GM23338 (cell line): ENCODE measurements around the gene SDF2L1. TPM values are rescaled to one million over a fixed set of nuclear protein-coding genes. Genes with fewer than 3 reads are reported as not detected.
A peak's percentile ranks its signal among the peaks of the same experiment; 100 is the strongest.

ENCODE experiments used
- ATAC-seq: fragments of 200-7000 bp; cut with Tn5 transposase; 3 replicates; pipeline ENCODE4 v1.9.1; 2020
- DNase-seq: peaks from one replicate; pipeline ENCODE4 v3.0.0-alpha.2; 2015; ENCODE audit warnings: low spot score
- H2AFZ ChIP-seq: fragments of 200-600 bp; sonication (generic); 2 replicates; pipeline ENCODE4 v1.8.0; 2016; ENCODE audit warnings: antibody characterized with exemption, mild to moderate bottlenecking, moderate library complexity
- H3F3A ChIP-seq: fragments of 200-600 bp; sonication (generic); replicated peaks from 2 replicates; pipeline ENCODE4 v1.8.0; 2017; ENCODE audit warnings: antibody characterized with exemption, mixed run types, low read depth
- H3K27ac ChIP-seq: fragments of 200-600 bp; sonication (generic); 2 replicates; pipeline ENCODE4 v1.6.1; 2016; ENCODE audit warnings: low read depth
- H3K27me3 ChIP-seq: fragments of 200-600 bp; sonication (generic); 2 replicates; pipeline ENCODE4 v1.8.0; 2016; ENCODE audit warnings: mild to moderate bottlenecking, mixed run types, moderate library complexity; ENCODE audit not compliant: insufficient read depth
- H3K36me3 ChIP-seq: fragments of 200-600 bp; sonication (generic); 2 replicates; pipeline ENCODE4 v1.8.0; 2016; ENCODE audit warnings: mild to moderate bottlenecking; ENCODE audit not compliant: insufficient read depth
- H3K4me1 ChIP-seq: fragments of 200-600 bp; sonication (generic); 2 replicates; pipeline ENCODE4 v1.8.0; 2016; ENCODE audit warnings: mild to moderate bottlenecking, moderate library complexity; ENCODE audit not compliant: insufficient read depth
- H3K4me2 ChIP-seq: fragments of 200-600 bp; sonication (generic); 2 replicates; pipeline ENCODE4 v1.7.1; 2017; ENCODE audit warnings: mixed run types
- H3K4me3 ChIP-seq: fragments of 200-600 bp; sonication (generic); 2 replicates; pipeline ENCODE4 v1.6.1; 2016; ENCODE audit warnings: mixed run types
- H3K79me2 ChIP-seq: fragments of 200-600 bp; sonication (generic); replicated peaks from 2 replicates; pipeline ENCODE4 v1.8.0; 2017; ENCODE audit warnings: mild to moderate bottlenecking; ENCODE audit not compliant: insufficient read depth
- H3K9me2 ChIP-seq: fragments of 200-600 bp; sonication (generic); 2 replicates; pipeline ENCODE4 v1.8.0; 2017; ENCODE audit not compliant: insufficient read depth
- H4K20me1 ChIP-seq: fragments of 200-600 bp; sonication (generic); replicated peaks from 2 replicates; pipeline ENCODE4 v1.8.0; 2017; ENCODE audit warnings: mild to moderate bottlenecking; ENCODE audit not compliant: insufficient read depth
- H3K27ac Mint-ChIP-seq: 2 replicates; pipeline ENCODE4 v1.8.0; 2020; ENCODE audit warnings: inconsistent platforms, mild to moderate bottlenecking, moderate library complexity, mixed read lengths
- H3K27me3 Mint-ChIP-seq: 3 replicates; pipeline ENCODE4 v1.8.0; 2022; ENCODE audit warnings: low read depth, mild to moderate bottlenecking, moderate library complexity, mixed read lengths, inconsistent platforms; ENCODE audit not compliant: insufficient read depth, poor library complexity
- H3K36me3 Mint-ChIP-seq: 3 replicates; pipeline ENCODE4 v1.8.0; 2021; ENCODE audit warnings: low read depth, mild to moderate bottlenecking, inconsistent platforms, moderate library complexity, mixed read lengths
- H3K4me1 Mint-ChIP-seq: 3 replicates; pipeline ENCODE4 v1.8.0; 2020; ENCODE audit warnings: mild to moderate bottlenecking, inconsistent platforms, mixed read lengths
- H3K4me3 Mint-ChIP-seq: 3 replicates; pipeline ENCODE4 v1.8.0; 2021; ENCODE audit warnings: moderate library complexity, mild to moderate bottlenecking, inconsistent platforms, mixed read lengths
- H3K9me3 Mint-ChIP-seq: 3 replicates; pipeline ENCODE4 v1.8.0; 2020; ENCODE audit warnings: moderate library complexity, mild to moderate bottlenecking, inconsistent platforms, mixed read lengths
- CREB1 ChIP-seq: fragments of 250-450 bp; sonication (Bioruptor Pico); IDR thresholded peaks from 2 replicates; pipeline ENCODE4 v1.5.0; 2020; ENCODE audit warnings: low read depth, mild to moderate bottlenecking, moderate library complexity
- CTCF ChIP-seq, 2 experiments: fragments of 200-600 bp in 1 of 2; sonication (generic) in 1 of 2; conservative IDR thresholded peaks; 2 replicates each; pipeline versions ENCODE4 v1.5.1 to v1.6.1; 2016 to 2017; ENCODE audit warnings: antibody characterized with exemption in 2 of 2, low read depth in 2 of 2, mild to moderate bottlenecking in 2 of 2, moderate library complexity in 1 of 2
- ETS1 ChIP-seq: IDR thresholded peaks from 2 replicates; pipeline ENCODE4 v1.6.1; 2016; ENCODE audit warnings: antibody characterized with exemption
- EZH2 ChIP-seq: fragments of 200-600 bp; sonication (generic); IDR thresholded peaks from one replicate; pipeline ENCODE4 v1.8.0; 2017; ENCODE audit warnings: antibody characterized with exemption, mild to moderate bottlenecking, low read depth; ENCODE audit not compliant: unreplicated experiment
- EZH2phosphoT487 ChIP-seq: fragments of 200-600 bp; sonication (generic); IDR thresholded peaks from one replicate; pipeline ENCODE4 v1.8.1; 2018; ENCODE audit warnings: antibody characterized with exemption; ENCODE audit not compliant: unreplicated experiment
- JUNB ChIP-seq: IDR thresholded peaks from one replicate; pipeline ENCODE4 v1.6.1; 2016; ENCODE audit warnings: antibody characterized with exemption; ENCODE audit not compliant: unreplicated experiment
- NANOG ChIP-seq: IDR thresholded peaks from 2 replicates; pipeline ENCODE4 v1.6.1; 2016; ENCODE audit warnings: antibody characterized with exemption, borderline replicate concordance
- POLR2AphosphoS5 ChIP-seq: IDR thresholded peaks from 2 replicates; pipeline ENCODE4 v1.6.1; 2016; ENCODE audit warnings: antibody characterized with exemption, low read depth
- REST ChIP-seq: IDR thresholded peaks from one replicate; pipeline ENCODE4 v1.6.1; 2018; ENCODE audit warnings: antibody characterized with exemption; ENCODE audit not compliant: unreplicated experiment
- ZNF114 ChIP-seq: fragments of 250-450 bp; sonication (Bioruptor Pico); IDR thresholded peaks from 2 replicates; pipeline ENCODE4 v1.5.0; 2020; ENCODE audit warnings: mild to moderate bottlenecking, moderate library complexity
- ZNF331 ChIP-seq: fragments of 250-450 bp; sonication (Bioruptor Pico); IDR thresholded peaks from 2 replicates; pipeline ENCODE4 v1.5.0; 2020; ENCODE audit warnings: low read depth, mild to moderate bottlenecking, moderate library complexity
- polyA plus RNA-seq: library from polyadenylated mRNA; unstranded; fragments of >200 nt; fragmentation: Nextera tagmentation; extraction: Ambion mirVana; gene quantifications from 2 replicates; pipeline ENCODE4 v1.2.1, GENCODE V29; 2016
- total RNA-seq: library from RNA; depleted of rRNA; stranded (reverse); fragments of >200 nt; shearing (Covaris generic); gene quantifications from 2 replicates; pipeline ENCODE4 v1.2.3, GENCODE V29; 2014

Gene SDF2L1
- total and polyA plus RNA-seq, 2 experiments from 2014 or later: 62.3 to 72.7 TPM

GRCh38 chr22:21624120-21624879 is 17.8 kb upstream of the SDF2L1 start:
- H3K9me2 ChIP-seq: no peaks in the 10 kb centered on the region
- peaks cover 37% of the 10 kb centered on the region for H3K36me3 Mint-ChIP-seq
- peaks cover 14% of the 10 kb centered on the region; the same call in 1 of the 2 replicates for H3K4me1 ChIP-seq
- H3K4me3 Mint-ChIP-seq: no peak overlapping the region; the same call in 2 of the 3 replicates
- peaks cover 28% of the 10 kb centered on the region for H3K79me2 ChIP-seq
- H3K4me1 Mint-ChIP-seq: peaks cover 30% of the 10 kb centered on the region
- H3K9me3 Mint-ChIP-seq: peaks cover 5% of the 10 kb centered on the region; the same call in 2 of the 3 replicates
- no peak overlapping the region for H2AFZ ChIP-seq
- 0 out of 2 replicates have a peak overlapping the region, but pooled peaks have one; percentile 6 for H3K4me2 ChIP-seq
- H3K27ac Mint-ChIP-seq: peak overlapping the region; percentile 22; the same call in 1 of the 2 replicates
- no peak overlapping the region for H3K4me3 ChIP-seq
- peaks cover 28% of the 10 kb centered on the region for H3K27me3 Mint-ChIP-seq
- DNase-seq (peak; percentile 89), ATAC-seq (peak; percentile 49)
- peaks cover 64% of the 10 kb centered on the region for H4K20me1 ChIP-seq
- no peaks in the 10 kb centered on the region for H3K27me3 ChIP-seq
- H3K27ac ChIP-seq: 0 out of 2 replicates have a peak overlapping the region, but pooled peaks have one; percentile 74
- peaks cover 8% of the 10 kb centered on the region for H3K36me3 ChIP-seq
- H3F3A ChIP-seq: peaks cover 36% of the 10 kb centered on the region; the same call in 1 of the 2 replicates
- TF ChIP-seq EZH2phosphoT487 (no peak), CREB1 (CRISPR knock-in tag) (no peak), CTCF (conservative IDR thresholded peaks at IDR 0.05; ENCODE audit: low read depth in 2 of 2) (peak; percentile 79 to 97)

GRCh38 chr22:21624880-21625791 is 17.0 kb upstream of the SDF2L1 start:
- Histone ChIP-seq H3K4me3 (no peak overlapping the region), H3K79me2 (peaks cover 20% of the 10 kb centered on the region), H3K27ac (0 out of 2 replicates have a peak overlapping the region, but pooled peaks have one; percentile 59), H3K27me3 (no peaks in the 10 kb centered on the region), H4K20me1 (peaks cover 58% of the 10 kb centered on the region), H3F3A (peaks cover 36% of the 10 kb centered on the region; the same call in 1 of the 2 replicates), H3K4me2 (no peak overlapping the region), H2AFZ (no peak overlapping the region), H3K4me1 (peaks cover 14% of the 10 kb centered on the region; the same call in 1 of the 2 replicates), H3K9me2 (no peaks in the 10 kb centered on the region), H3K36me3 (peaks cover 8% of the 10 kb centered on the region)
- peaks cover 37% of the 10 kb centered on the region for H3K36me3 Mint-ChIP-seq
- H3K4me3 Mint-ChIP-seq: no peak overlapping the region; the same call in 2 of the 3 replicates
- H3K9me3 Mint-ChIP-seq: peaks cover 5% of the 10 kb centered on the region; the same call in 2 of the 3 replicates
- H3K4me1 Mint-ChIP-seq: peaks cover 29% of the 10 kb centered on the region
- no peak for DNase-seq
- H3K27me3 Mint-ChIP-seq: peaks cover 28% of the 10 kb centered on the region
- no peak for ATAC-seq
- peak overlapping the region; percentile 22; the same call in 1 of the 2 replicates for H3K27ac Mint-ChIP-seq
- no peak for TF ChIP-seq EZH2phosphoT487
- TF ChIP-seq EZH2: no peak
- TF ChIP-seq NANOG: no peak
- no peak for TF ChIP-seq JUNB
- no peak for TF ChIP-seq ETS1
- TF ChIP-seq POLR2AphosphoS5: no peak
- TF ChIP-seq ZNF114 (CRISPR knock-in tag): no peak
- TF ChIP-seq ZNF331: no peak
- no peak for TF ChIP-seq REST
